ENCODE data around the gene RALGDS.

The RALGDS gene

DNA sequence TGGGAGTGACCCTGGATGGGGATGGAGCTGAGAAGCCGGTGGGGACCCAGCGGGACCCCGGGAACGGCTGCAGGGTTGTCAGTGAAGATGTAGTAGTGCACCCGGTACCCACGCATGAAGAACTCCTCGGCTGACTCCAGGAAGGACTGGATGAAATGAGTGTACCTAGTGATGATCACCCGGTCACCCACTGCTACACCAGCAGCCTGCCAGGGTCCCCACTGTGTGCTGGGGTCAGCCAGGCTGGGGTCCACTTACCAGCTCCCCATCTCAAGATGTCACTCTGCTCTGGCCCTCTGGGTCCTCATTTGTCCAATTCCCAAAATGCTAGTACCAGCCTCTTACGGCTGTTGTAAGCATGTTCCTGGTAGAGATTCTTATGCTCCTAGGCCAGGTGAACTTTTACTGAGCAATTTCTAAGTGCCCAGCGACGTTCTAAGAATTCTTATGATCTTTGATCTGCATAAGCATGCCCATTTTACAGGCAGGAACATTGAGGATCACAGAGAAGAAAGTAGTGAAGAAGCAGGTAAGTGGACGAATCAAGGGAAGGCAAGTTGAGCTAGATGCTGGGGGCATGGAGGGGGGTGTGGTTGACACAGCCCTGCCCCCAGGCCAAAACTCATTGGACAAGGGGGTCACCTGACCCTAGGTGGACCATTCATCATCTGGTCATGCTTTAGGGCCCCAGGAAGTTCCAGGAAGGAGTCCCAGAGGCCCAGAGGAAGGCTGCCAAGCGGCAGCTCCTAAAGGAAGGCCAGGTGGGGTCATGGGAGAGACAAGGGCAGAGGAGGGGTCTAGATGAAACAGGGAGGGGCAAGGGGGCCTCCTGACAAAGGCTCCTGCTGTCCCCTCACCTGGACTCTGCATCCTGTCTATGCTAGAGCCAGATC is 33.3 kb upstream of the RALGDS start:
- TF ChIP-seq, protein P1, sequence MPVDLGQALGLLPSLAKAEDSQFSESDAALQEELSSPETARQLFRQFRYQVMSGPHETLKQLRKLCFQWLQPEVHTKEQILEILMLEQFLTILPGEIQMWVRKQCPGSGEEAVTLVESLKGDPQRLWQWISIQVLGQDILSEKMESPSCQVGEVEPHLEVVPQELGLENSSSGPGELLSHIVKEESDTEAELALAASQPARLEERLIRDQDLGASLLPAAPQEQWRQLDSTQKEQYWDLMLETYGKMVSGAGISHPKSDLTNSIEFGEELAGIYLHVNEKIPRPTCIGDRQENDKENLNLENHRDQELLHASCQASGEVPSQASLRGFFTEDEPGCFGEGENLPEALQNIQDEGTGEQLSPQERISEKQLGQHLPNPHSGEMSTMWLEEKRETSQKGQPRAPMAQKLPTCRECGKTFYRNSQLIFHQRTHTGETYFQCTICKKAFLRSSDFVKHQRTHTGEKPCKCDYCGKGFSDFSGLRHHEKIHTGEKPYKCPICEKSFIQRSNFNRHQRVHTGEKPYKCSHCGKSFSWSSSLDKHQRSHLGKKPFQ (tag by site-specific recombination; IDR thresholded peaks at IDR 0.05): no peak
- TF ChIP-seq ZNF837 (tag by site-specific recombination; IDR thresholded peaks at IDR 0.05) (no peak), ZNF473 (tag by site-specific recombination; IDR thresholded peaks at IDR 0.05) (no peak), ZNF366 (tag by site-specific recombination; conservative IDR thresholded peaks at IDR 0.05) (no peak), ZSCAN23 (tag by site-specific recombination; IDR thresholded peaks at IDR 0.05) (no peak), ZNF169 (tag by site-specific recombination; IDR thresholded peaks at IDR 0.05) (no peak), SALL2 (tag by site-specific recombination; IDR thresholded peaks at IDR 0.05; ENCODE audit: borderline replicate concordance) (no peak), ZNF501 (tag by site-specific recombination; IDR thresholded peaks at IDR 0.05) (no peak), ZNF558 (tag by site-specific recombination; IDR thresholded peaks at IDR 0.05) (no peak)
- TF ChIP-seq, protein P2, sequence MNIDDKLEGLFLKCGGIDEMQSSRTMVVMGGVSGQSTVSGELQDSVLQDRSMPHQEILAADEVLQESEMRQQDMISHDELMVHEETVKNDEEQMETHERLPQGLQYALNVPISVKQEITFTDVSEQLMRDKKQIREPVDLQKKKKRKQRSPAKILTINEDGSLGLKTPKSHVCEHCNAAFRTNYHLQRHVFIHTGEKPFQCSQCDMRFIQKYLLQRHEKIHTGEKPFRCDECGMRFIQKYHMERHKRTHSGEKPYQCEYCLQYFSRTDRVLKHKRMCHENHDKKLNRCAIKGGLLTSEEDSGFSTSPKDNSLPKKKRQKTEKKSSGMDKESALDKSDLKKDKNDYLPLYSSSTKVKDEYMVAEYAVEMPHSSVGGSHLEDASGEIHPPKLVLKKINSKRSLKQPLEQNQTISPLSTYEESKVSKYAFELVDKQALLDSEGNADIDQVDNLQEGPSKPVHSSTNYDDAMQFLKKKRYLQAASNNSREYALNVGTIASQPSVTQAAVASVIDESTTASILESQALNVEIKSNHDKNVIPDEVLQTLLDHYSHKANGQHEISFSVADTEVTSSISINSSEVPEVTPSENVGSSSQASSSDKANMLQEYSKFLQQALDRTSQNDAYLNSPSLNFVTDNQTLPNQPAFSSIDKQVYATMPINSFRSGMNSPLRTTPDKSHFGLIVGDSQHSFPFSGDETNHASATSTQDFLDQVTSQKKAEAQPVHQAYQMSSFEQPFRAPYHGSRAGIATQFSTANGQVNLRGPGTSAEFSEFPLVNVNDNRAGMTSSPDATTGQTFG (tag by site-specific recombination; IDR thresholded peaks at IDR 0.05; ENCODE audit: borderline replicate concordance): no peak
- TF ChIP-seq, protein P3, sequence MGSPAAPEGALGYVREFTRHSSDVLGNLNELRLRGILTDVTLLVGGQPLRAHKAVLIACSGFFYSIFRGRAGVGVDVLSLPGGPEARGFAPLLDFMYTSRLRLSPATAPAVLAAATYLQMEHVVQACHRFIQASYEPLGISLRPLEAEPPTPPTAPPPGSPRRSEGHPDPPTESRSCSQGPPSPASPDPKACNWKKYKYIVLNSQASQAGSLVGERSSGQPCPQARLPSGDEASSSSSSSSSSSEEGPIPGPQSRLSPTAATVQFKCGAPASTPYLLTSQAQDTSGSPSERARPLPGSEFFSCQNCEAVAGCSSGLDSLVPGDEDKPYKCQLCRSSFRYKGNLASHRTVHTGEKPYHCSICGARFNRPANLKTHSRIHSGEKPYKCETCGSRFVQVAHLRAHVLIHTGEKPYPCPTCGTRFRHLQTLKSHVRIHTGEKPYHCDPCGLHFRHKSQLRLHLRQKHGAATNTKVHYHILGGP (tag by site-specific recombination; IDR thresholded peaks at IDR 0.05): no peak
- TF ChIP-seq, protein P4, sequence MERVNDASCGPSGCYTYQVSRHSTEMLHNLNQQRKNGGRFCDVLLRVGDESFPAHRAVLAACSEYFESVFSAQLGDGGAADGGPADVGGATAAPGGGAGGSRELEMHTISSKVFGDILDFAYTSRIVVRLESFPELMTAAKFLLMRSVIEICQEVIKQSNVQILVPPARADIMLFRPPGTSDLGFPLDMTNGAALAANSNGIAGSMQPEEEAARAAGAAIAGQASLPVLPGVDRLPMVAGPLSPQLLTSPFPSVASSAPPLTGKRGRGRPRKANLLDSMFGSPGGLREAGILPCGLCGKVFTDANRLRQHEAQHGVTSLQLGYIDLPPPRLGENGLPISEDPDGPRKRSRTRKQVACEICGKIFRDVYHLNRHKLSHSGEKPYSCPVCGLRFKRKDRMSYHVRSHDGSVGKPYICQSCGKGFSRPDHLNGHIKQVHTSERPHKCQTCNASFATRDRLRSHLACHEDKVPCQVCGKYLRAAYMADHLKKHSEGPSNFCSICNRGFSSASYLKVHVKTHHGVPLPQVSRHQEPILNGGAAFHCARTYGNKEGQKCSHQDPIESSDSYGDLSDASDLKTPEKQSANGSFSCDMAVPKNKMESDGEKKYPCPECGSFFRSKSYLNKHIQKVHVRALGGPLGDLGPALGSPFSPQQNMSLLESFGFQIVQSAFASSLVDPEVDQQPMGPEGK (tag by site-specific recombination; IDR thresholded peaks at IDR 0.05): no peak
- POLR2A ChIA-PET: no interaction called here
- CTCF ChIA-PET: interaction anchor here (0.6 to 5.9 kb wide), 4 partner anchors 10 to 841 kb away, joined by 3 to 42 read pairs (median 6); no protein-coding TSS in a partner anchor

DNA sequence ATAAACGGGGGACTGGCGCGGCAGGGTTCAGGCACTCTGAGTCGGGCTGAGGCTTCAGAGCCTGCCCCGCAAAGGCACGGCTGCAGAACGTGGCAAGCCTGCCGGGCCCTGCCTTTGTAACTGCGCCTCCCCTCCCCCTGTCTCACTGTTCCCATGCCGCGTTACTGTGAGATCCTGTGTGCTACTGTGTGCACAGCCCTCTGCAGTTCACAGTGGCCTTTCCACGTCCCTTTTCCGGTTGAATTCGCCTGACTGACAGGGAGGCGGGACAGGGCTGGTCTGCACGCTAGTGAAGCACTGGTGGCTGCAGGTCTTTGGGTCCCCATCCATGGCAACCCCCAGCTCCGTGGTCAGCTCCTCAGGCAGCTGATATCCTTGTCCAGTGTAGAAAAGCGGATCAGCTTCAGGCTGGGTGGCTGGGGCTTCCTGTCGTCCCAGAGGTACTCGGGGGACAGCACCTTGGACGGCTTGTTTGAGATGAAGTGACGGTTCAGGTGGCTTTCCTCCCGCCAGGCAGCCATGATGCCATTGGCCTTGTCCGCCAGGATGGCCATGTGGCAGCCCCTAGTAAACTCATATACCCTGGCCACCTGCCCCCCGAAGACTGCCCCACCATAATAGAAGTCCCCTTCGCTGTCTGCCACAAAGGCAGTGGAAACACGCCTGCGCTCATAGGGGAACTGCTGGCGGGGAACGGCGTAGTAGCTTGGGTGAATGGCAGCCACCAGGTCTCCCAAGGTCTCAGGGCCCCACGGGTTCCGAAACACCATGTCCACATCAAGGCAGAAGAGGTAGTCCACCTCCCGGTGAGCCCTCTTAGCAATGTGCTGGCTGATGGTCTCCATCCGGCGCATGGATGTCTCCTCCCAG is 32.4 kb upstream of the RALGDS start:
- H3K9me3 ChIP-seq (ENCODE audit: control insufficient read depth, insufficient read depth, low read depth, low read length): no peaks in the 10 kb centered on the region
- H3K4me1 ChIP-seq (ENCODE audit: control insufficient read depth, insufficient read depth, low read length): no peaks in the 10 kb centered on the region
- no peaks in the 10 kb centered on the region for H3K36me3 ChIP-seq (ENCODE audit: control insufficient read depth in 2 of 2, insufficient read depth in 1 of 2, low read length in 2 of 2)
- H3K27ac ChIP-seq (ENCODE audit: extremely low read depth, low read depth, low read length): no peak overlapping the region
- H3K4me3 ChIP-seq (ENCODE audit: low read depth, low read length): no peak overlapping the region
- CTCF ChIA-PET: interaction anchor here (2.1 to 5.9 kb wide), 2 partner anchors 9 to 29 kb away, joined by 10 to 42 read pairs; no protein-coding TSS in a partner anchor
- POLR2A ChIA-PET: no interaction called here
- TF ChIP-seq SP2 (tag by site-specific recombination; IDR thresholded peaks at IDR 0.05): peak; percentile 8; the same call in 1 of the 2 replicates
- TF ChIP-seq, protein P5, sequence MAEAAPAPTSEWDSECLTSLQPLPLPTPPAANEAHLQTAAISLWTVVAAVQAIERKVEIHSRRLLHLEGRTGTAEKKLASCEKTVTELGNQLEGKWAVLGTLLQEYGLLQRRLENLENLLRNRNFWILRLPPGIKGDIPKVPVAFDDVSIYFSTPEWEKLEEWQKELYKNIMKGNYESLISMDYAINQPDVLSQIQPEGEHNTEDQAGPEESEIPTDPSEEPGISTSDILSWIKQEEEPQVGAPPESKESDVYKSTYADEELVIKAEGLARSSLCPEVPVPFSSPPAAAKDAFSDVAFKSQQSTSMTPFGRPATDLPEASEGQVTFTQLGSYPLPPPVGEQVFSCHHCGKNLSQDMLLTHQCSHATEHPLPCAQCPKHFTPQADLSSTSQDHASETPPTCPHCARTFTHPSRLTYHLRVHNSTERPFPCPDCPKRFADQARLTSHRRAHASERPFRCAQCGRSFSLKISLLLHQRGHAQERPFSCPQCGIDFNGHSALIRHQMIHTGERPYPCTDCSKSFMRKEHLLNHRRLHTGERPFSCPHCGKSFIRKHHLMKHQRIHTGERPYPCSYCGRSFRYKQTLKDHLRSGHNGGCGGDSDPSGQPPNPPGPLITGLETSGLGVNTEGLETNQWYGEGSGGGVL (tag by site-specific recombination; IDR thresholded peaks at IDR 0.05): no peak
- TF ChIP-seq, protein P6, sequence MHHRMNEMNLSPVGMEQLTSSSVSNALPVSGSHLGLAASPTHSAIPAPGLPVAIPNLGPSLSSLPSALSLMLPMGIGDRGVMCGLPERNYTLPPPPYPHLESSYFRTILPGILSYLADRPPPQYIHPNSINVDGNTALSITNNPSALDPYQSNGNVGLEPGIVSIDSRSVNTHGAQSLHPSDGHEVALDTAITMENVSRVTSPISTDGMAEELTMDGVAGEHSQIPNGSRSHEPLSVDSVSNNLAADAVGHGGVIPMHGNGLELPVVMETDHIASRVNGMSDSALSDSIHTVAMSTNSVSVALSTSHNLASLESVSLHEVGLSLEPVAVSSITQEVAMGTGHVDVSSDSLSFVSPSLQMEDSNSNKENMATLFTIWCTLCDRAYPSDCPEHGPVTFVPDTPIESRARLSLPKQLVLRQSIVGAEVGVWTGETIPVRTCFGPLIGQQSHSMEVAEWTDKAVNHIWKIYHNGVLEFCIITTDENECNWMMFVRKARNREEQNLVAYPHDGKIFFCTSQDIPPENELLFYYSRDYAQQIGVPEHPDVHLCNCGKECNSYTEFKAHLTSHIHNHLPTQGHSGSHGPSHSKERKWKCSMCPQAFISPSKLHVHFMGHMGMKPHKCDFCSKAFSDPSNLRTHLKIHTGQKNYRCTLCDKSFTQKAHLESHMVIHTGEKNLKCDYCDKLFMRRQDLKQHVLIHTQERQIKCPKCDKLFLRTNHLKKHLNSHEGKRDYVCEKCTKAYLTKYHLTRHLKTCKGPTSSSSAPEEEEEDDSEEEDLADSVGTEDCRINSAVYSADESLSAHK (tag by site-specific recombination; IDR thresholded peaks at IDR 0.05): no peak
- TF ChIP-seq ZNF266 (tag by site-specific recombination; IDR thresholded peaks at IDR 0.05; ENCODE audit: low read depth): no peak
- no peak for TF ChIP-seq ZNF792 (tag by site-specific recombination; IDR thresholded peaks at IDR 0.05)
- TF ChIP-seq RBAK (tag by site-specific recombination; IDR thresholded peaks at IDR 0.05): no peak

More for the DNA sequence above, 33.3 kb upstream of the RALGDS start:
- no peak overlapping the region for H3K4me3 ChIP-seq (ENCODE audit: low read depth, low read length)
- no peaks in the 10 kb centered on the region for H3K4me1 ChIP-seq (ENCODE audit: control insufficient read depth, insufficient read depth, low read length)
- H3K9me3 ChIP-seq (ENCODE audit: control insufficient read depth, insufficient read depth, low read depth, low read length): no peaks in the 10 kb centered on the region
- no peaks in the 10 kb centered on the region for H3K36me3 ChIP-seq (ENCODE audit: control insufficient read depth in 2 of 2, insufficient read depth in 1 of 2, low read length in 2 of 2)
- H3K27ac ChIP-seq (ENCODE audit: extremely low read depth, low read depth, low read length): no peak overlapping the region
